Measurements from ENCODE around the gene GCFC2. TPM values are rescaled to one million over a fixed set of nuclear protein-coding genes. Genes with fewer than 3 reads are reported as not detected.

Gene GCFC2
- total and polyA plus RNA-seq, 2 of the 13 experiments (the other 11 are each of a cell fraction or from before 2014, with no cell fraction given) = 26.8 to 49.0 TPM

- H3K36me3 ChIP-seq (replicated peaks in 1 of 2; ENCODE audit: control insufficient read depth in 1 of 2, insufficient read depth in 2 of 2, low read length in 2 of 2) = no peaks in the 10 kb centered on the region
- no TSS peak for BruUV-seq (replicated peaks)
- POLR2A ChIA-PET = no interaction called here
- TF ChIP-seq STAT5B (CRISPR knock-in tag; IDR thresholded peaks at IDR 0.05) = no peak
- TF ChIP-seq ZNF335 (CRISPR knock-in tag; IDR thresholded peaks at IDR 0.05) = no peak
- TF ChIP-seq, protein P1, sequence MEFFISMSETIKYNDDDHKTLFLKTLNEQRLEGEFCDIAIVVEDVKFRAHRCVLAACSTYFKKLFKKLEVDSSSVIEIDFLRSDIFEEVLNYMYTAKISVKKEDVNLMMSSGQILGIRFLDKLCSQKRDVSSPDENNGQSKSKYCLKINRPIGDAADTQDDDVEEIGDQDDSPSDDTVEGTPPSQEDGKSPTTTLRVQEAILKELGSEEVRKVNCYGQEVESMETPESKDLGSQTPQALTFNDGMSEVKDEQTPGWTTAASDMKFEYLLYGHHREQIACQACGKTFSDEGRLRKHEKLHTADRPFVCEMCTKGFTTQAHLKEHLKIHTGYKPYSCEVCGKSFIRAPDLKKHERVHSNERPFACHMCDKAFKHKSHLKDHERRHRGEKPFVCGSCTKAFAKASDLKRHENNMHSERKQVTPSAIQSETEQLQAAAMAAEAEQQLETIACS (CRISPR knock-in tag; IDR thresholded peaks at IDR 0.05) = no peak
- TF ChIP-seq ZNF382 (CRISPR knock-in tag; IDR thresholded peaks at IDR 0.05; ENCODE audit: borderline replicate concordance) = no peak
- TF ChIP-seq HDAC2 (CRISPR knock-in tag; IDR thresholded peaks at IDR 0.05) = no peak
- TF ChIP-seq, protein P2, sequence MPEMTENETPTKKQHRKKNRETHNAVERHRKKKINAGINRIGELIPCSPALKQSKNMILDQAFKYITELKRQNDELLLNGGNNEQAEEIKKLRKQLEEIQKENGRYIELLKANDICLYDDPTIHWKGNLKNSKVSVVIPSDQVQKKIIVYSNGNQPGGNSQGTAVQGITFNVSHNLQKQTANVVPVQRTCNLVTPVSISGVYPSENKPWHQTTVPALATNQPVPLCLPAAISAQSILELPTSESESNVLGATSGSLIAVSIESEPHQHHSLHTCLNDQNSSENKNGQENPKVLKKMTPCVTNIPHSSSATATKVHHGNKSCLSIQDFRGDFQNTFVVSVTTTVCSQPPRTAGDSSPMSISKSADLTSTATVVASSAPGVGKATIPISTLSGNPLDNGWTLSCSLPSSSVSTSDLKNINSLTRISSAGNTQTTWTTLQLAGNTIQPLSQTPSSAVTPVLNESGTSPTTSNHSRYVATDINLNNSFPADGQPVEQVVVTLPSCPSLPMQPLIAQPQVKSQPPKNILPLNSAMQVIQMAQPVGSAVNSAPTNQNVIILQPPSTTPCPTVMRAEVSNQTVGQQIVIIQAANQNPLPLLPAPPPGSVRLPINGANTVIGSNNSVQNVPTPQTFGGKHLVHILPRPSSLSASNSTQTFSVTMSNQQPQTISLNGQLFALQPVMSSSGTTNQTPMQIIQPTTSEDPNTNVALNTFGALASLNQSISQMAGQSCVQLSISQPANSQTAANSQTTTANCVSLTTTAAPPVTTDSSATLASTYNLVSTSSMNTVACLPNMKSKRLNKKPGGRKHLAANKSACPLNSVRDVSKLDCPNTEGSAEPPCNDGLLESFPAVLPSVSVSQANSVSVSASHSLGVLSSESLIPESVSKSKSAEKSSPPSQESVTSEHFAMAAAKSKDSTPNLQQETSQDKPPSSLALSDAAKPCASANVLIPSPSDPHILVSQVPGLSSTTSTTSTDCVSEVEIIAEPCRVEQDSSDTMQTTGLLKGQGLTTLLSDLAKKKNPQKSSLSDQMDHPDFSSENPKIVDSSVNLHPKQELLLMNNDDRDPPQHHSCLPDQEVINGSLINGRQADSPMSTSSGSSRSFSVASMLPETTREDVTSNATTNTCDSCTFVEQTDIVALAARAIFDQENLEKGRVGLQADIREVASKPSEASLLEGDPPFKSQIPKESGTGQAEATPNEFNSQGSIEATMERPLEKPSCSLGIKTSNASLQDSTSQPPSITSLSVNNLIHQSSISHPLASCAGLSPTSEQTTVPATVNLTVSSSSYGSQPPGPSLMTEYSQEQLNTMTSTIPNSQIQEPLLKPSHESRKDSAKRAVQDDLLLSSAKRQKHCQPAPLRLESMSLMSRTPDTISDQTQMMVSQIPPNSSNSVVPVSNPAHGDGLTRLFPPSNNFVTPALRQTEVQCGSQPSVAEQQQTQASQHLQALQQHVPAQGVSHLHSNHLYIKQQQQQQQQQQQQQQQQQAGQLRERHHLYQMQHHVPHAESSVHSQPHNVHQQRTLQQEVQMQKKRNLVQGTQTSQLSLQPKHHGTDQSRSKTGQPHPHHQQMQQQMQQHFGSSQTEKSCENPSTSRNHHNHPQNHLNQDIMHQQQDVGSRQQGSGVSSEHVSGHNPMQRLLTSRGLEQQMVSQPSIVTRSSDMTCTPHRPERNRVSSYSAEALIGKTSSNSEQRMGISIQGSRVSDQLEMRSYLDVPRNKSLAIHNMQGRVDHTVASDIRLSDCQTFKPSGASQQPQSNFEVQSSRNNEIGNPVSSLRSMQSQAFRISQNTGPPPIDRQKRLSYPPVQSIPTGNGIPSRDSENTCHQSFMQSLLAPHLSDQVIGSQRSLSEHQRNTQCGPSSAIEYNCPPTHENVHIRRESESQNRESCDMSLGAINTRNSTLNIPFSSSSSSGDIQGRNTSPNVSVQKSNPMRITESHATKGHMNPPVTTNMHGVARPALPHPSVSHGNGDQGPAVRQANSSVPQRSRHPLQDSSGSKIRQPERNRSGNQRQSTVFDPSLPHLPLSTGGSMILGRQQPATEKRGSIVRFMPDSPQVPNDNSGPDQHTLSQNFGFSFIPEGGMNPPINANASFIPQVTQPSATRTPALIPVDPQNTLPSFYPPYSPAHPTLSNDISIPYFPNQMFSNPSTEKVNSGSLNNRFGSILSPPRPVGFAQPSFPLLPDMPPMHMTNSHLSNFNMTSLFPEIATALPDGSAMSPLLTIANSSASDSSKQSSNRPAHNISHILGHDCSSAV (CRISPR knock-in tag; IDR thresholded peaks at IDR 0.05; ENCODE audit: borderline replicate concordance) = no peak
- TF ChIP-seq ZNF33A (CRISPR knock-in tag; IDR thresholded peaks at IDR 0.05; ENCODE audit: borderline replicate concordance) = no peak
- TF ChIP-seq ZMAT3 (CRISPR knock-in tag; conservative IDR thresholded peaks at IDR 0.05) = no peak
- TF ChIP-seq ZNF713 (CRISPR knock-in tag; IDR thresholded peaks at IDR 0.05) = no peak
- no peaks in the 10 kb centered on the region for H3K9me3 ChIP-seq (ENCODE audit: low read length)
- peaks cover 0 to 26% of the 10 kb centered on the region in 2 experiments; a peak in 2 of 5 replicates for H3K27me3 ChIP-seq (ENCODE audit: control insufficient read depth in 1 of 2, insufficient read depth in 2 of 2, low read length in 2 of 2)
- 43% methylated on average over 3 of the region's 3 CpGs for WGBS (ENCODE audit: low lambda C conversion rate)
- H2AFZ ChIP-seq (ENCODE audit: low read length) = no peak overlapping the region
- intact Hi-C loops (cut with micrococcal nuclease; ENCODE audit: unreplicated experiment) = no loop called here
- H3K27ac ChIP-seq (ENCODE audit: extremely low read length, insufficient read depth, low read length) = no peak overlapping the region
- FAIRE-seq = no peak
- no peak for DNase-seq (ENCODE audit: low spot score)
- H3K9ac ChIP-seq (ENCODE audit: insufficient read depth, low read depth, low read length) = no peak overlapping the region
- no peak for ATAC-seq
- H3K79me2 ChIP-seq (ENCODE audit: insufficient read depth, low read length) = no peaks in the 10 kb centered on the region
- no peak overlapping the region for H3K4me3 ChIP-seq (replicated peaks in 1 of 3; ENCODE audit: insufficient read depth in 1 of 3, low read depth in 2 of 3, low read length in 3 of 3)
- H4K20me1 ChIP-seq (ENCODE audit: insufficient read depth, low read length) = no peaks in the 10 kb centered on the region
- no peak overlapping the region for H3K4me2 ChIP-seq (ENCODE audit: low read depth, low read length)
- no peaks in the 10 kb centered on the region for H3K4me1 ChIP-seq (ENCODE audit: insufficient read depth, low read length)
- in situ Hi-C loops (cut with HindIII; ENCODE audit: extremely low pct_ligation_motif_present, low pct_unique_long_range_greater_than_20kb) = no loop called here
- CTCF ChIA-PET (ENCODE audit: low intra/inter-chr PET ratio, low total read pairs) = no interaction called here
These were observed 77.1 kb downstream of the GCFC2 start for GRCh38 chr2:75633620-75634019.
